Ascending aorta (tissue), 2 donors: ENCODE results near the gene LAPTM5. TPM values are rescaled to one million over a fixed set of nuclear protein-coding genes. Genes with fewer than 3 reads are reported as not detected.
"Not testable (repeated sequence)": the region's sequence is repeated elsewhere in the genome, so short reads cannot be mapped to it uniquely, and the experiment has no call there.

Experiments
- DNase-seq, 2 donors: peaks; one replicate each; pipeline ENCODE4 v3.0.0-alpha.2; 2019; ENCODE audit warnings: low spot score in 2 of 2
- H3K27ac ChIP-seq, 2 donors: fragments of 200-600 bp; sonication (generic); one replicate each; pipeline ENCODE4 v1.5.1; 2016 to 2017; ENCODE audit warnings: mild to moderate bottlenecking in 1 of 2
- H3K27me3 ChIP-seq: fragments of 200-600 bp; sonication (generic); one replicate; pipeline ENCODE4 v1.5.1; 2017
- H3K36me3 ChIP-seq, 2 donors: fragments of 200-600 bp; sonication (generic); one replicate each; pipeline ENCODE4 v1.5.1; 2016
- H3K4me1 ChIP-seq, 2 donors: fragments of 200-600 bp; sonication (generic); one replicate each; pipeline ENCODE4 v1.5.1; 2016 to 2017; ENCODE audit warnings: mild to moderate bottlenecking in 1 of 2
- H3K4me3 ChIP-seq, 2 donors: fragments of 200-600 bp; sonication (generic); one replicate each; pipeline ENCODE4 v1.5.1; 2016 to 2017; ENCODE audit warnings: mild to moderate bottlenecking in 1 of 2
- H3K9me3 ChIP-seq, 2 donors: fragments of 200-600 bp; sonication (generic); one replicate each; pipeline ENCODE4 v1.5.1; 2016
- CTCF ChIP-seq, 3 experiments: fragments of 200-600 bp in 2 of 3; fragments of 450-650 bp in 1 of 3; sonication (generic) in 2 of 3; IDR thresholded peaks; one replicate each; pipeline ENCODE4 v1.5.1; 2016 to 2019; ENCODE audit warnings: antibody characterized with exemption in 3 of 3, mild to moderate bottlenecking in 1 of 3, moderate library complexity in 1 of 3
- intact Hi-C: fragments of 100-400 bp; cut with DNase I; formaldehyde crosslinking; loops from one replicate; pipeline ENCODE4 v1.15.1; 2023
- total RNA-seq: library from RNA; depleted of rRNA; stranded (reverse); fragments of >200 nt; gene quantifications from one replicate; pipeline ENCODE4 v1.1.0, GENCODE V29; 2016

LAPTM5 gene
- total RNA-seq, 1 donor from 2014 or later, result 56.1 TPM

GRCh38 chr1:30691480-30691879 lies 66.1 kb downstream of the LAPTM5 start:
- no peak overlapping the region for H3K27ac ChIP-seq
- TF ChIP-seq CTCF (IDR thresholded peaks at IDR 0.05), result no peak
- H3K9me3 ChIP-seq, result no peaks in the 10 kb centered on the region
- DNase-seq, result no peak
- H3K4me3 ChIP-seq, result no peak overlapping the region
- no peaks in the 10 kb centered on the region for H3K27me3 ChIP-seq
- H3K36me3 ChIP-seq, result no peaks in the 10 kb centered on the region
- intact Hi-C loops, result no loop called here
- peaks cover 0 to 6% of the 10 kb centered on the region in 2 donors for H3K4me1 ChIP-seq

GRCh38 chr1:30689901-30690645 lies 67.5 kb downstream of the LAPTM5 start:
- no peak for TF ChIP-seq CTCF (IDR thresholded peaks at IDR 0.05)
- H3K9me3 ChIP-seq, result no peaks in the 10 kb centered on the region
- intact Hi-C loops, result no loop called here
- H3K36me3 ChIP-seq, result no peaks in the 10 kb centered on the region
- H3K4me1 ChIP-seq, result peaks cover 0 to 2% of the 10 kb centered on the region in 2 donors
- H3K4me3 ChIP-seq, result no peak overlapping the region
- H3K27ac ChIP-seq, result no peak overlapping the region
- peaks cover 2% of the 10 kb centered on the region for H3K27me3 ChIP-seq
- DNase-seq, result no peak

- Histone ChIP-seq H3K27me3 (peaks cover 10% of the 10 kb centered on the region), H3K9me3 (no peaks in the 10 kb centered on the region), H3K4me3 (no peak overlapping the region), H3K4me1 (no peaks in the 10 kb centered on the region), H3K36me3 (no peaks in the 10 kb centered on the region), H3K27ac (no peak overlapping the region)
- TF ChIP-seq CTCF (IDR thresholded peaks at IDR 0.05), result no peak
- intact Hi-C loops, result no loop called here
- no peak for DNase-seq
Observed at GRCh38 chr1:30688920-30689794, 68.4 kb downstream of the LAPTM5 start.

DNA sequence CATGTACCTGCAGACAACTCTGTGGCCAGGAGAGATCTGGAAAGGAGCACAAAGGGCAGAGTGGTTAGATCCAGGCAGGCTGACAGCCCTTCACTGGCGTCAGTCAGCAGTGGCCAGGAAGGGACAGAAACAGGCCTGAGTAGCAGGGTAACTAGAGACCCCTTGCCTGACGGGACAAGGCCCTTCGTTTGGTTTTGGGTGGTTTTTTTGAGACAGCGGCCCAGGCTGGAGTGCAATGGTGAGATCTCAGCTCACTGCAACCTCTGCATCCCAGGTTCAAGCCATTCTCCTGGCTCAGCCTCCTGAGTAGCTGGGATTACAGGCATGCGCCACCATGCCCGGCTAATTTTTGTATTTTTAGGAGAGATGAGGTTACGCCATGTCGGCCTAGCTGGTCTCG lies 69.1 kb downstream of the LAPTM5 start:
- H3K9me3 ChIP-seq, H3K36me3 ChIP-seq, H3K27me3 ChIP-seq, H3K27ac ChIP-seq, intact Hi-C loops, H3K4me1 ChIP-seq, DNase-seq, H3K4me3 ChIP-seq: not testable (repeated sequence)

DNA sequence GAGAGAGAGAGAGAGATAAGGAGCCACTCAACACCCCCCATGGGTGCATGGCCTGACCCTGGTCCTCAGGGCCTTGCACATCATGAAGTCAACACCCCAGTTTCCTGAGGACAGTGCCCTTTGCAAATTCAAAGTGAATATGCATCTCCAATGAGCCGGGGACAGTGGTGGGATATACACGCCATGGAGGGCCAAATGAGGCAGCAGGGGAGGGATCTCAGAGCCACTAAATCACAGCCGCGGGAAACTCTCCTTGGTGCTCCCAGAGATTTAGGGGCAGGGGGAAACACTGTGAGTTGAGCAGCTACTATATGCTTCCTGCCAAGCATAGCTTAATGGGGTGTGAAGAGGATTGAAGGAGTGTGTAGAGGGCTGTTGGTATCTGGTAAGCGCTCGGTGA lies 69.7 kb downstream of the LAPTM5 start:
- H3K27me3 ChIP-seq, result peaks cover 10% of the 10 kb centered on the region
- DNase-seq, result no peak
- no peaks in the 10 kb centered on the region for H3K9me3 ChIP-seq
- no peaks in the 10 kb centered on the region for H3K36me3 ChIP-seq
- no peak for TF ChIP-seq CTCF (IDR thresholded peaks at IDR 0.05)
- H3K27ac ChIP-seq, result no peak overlapping the region
- intact Hi-C loops, result no loop called here
- no peaks in the 10 kb centered on the region for H3K4me1 ChIP-seq
- H3K4me3 ChIP-seq, result no peak overlapping the region
